ENCODE results near the gene TSGA10IP.

The TSGA10IP gene

DNA sequence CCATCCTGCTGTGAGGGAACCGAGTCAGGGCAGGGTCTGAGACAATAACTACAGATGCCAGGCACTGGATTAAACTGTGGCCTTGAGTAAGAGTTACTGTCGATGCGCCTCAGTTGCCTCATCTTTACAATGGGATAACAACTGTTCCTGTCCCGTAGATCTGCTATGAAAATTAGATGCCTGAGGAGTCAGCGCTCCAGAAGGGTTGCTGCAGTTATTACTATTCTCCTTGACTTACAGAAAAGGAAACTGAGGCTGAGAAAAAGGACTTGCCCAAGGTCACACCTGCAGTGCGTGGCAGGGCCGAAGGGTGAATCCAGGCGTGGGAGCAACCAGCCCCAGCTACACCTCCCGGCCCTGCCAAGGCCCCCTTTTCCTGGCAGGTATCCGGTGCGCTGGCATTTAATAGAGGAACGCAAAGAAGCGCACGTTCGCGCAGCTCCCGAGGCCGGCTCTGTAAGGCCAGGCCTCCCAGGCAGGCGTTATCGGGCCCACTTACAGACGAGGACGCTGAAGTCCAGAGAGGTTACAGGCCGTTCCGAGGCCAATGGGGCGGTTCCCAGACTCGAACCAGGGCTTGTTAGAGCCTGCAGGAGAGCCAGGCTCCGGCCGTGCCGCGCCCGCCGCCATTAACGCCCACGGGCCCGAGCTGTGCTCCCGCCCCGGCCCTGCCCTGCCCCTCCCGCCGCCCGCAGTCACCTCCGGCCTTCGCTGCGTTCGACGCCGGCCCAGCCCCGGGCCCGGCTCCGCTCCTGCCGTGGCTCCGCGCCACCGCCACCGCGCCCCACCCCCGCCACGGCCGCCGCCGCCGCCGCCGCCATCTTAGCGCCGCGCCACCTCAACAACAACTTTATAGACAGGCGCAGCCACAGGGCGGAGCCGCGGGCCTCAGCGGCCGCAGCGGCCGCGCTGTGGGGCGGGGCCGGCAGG, 26.8 kb upstream of the TSGA10IP start, which contains the start of gene C11orf68:
TSS of gene C11orf68 (minus strand) at position 852 of the 930 bp plus-strand sequence. CDS start at position 821, 31 bp downstream.
- no peak for DNase-seq

GRCh38 chr11:65919141-65919572, 26.1 kb upstream of the TSGA10IP start, which contains the start of gene DRAP1:
DRAP1 (plus strand) TSS chr11:65919426; CDS start chr11:65919502, 76 bp downstream.
- DNase-seq = peak; percentile 93 to 98

GRCh38 chr11:65919573-65920371, 25.5 kb upstream of the TSGA10IP start:
- DNase-seq = no peak

DNA sequence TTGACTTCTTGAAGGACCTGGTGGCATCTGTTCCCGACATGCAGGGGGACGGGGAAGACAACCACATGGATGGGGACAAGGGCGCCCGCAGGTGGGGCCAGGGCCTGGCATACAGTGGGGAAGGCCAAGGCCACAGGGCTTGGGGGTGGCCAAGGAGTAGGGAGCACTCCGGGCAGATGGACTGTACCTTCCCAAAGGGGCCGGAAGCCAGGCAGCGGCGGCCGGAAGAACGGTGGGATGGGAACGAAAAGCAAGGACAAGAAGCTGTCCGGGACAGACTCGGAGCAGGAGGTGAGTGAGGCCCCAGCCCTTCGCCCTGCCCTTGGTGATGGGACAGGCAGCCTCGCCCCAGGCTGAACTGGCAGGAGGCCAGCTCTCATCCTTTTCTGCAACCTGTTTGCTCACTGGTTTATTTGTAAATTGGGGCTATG, 24.9 kb upstream of the TSGA10IP start:
- no peak for DNase-seq

- DNase-seq = no peak
Observed at GRCh38 chr11:65921033-65921555, 24.2 kb upstream of the TSGA10IP start.

- no peak for DNase-seq
Observed at GRCh38 chr11:65921876-65922275, 23.4 kb upstream of the TSGA10IP start.

- DNase-seq = no peak
Observed at GRCh38 chr11:65922565-65922964, 22.7 kb upstream of the TSGA10IP start.

DNA sequence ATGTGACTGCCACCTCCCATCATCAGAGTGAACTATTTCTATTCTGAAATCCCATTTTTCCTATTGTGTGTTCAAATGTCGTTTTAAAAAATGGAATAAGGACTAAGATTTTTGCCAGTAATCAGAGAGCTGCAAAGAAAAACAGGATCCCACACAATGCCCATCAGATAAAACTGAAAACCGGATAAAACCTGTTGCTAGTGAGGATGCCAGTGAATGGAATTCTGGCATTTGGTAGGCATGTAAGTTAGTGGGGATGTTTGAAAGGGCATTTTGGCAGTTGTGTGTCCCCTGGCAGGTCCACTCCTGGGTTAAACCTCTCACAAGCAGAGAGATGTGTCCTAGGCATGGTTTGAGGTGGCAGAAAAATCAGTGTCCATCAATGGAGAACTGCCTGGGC, 19.9 kb upstream of the TSGA10IP start:
- DNase-seq = no peak

DNA sequence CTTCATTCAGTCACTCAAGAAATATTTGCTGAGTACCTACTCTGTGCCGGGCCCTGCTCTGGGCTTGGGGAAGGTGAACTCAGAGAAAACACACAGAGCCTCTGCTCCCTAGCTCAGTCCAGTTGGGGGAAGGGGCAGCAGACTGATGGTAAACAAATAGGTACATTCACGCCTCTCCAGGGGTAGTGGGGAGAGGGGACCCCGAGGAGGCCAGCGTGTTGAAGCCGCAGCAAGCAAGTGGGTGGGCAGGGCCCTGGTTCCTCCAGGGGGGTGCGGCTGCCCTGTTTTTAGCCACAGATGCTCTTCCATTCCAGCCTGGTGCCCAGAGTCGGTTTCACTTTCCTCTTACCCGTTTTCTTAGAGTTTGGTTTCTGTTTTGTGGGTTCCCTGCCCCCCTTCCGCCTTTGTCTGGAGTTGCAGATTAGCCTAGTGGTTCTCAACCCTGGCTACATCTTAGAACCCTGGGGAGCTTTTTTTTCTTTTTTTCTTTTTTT, 17.3 kb upstream of the TSGA10IP start:
- DNase-seq = no peak

- DNase-seq = no peak
Observed at GRCh38 chr11:65928667-65929066, 16.6 kb upstream of the TSGA10IP start.

DNA sequence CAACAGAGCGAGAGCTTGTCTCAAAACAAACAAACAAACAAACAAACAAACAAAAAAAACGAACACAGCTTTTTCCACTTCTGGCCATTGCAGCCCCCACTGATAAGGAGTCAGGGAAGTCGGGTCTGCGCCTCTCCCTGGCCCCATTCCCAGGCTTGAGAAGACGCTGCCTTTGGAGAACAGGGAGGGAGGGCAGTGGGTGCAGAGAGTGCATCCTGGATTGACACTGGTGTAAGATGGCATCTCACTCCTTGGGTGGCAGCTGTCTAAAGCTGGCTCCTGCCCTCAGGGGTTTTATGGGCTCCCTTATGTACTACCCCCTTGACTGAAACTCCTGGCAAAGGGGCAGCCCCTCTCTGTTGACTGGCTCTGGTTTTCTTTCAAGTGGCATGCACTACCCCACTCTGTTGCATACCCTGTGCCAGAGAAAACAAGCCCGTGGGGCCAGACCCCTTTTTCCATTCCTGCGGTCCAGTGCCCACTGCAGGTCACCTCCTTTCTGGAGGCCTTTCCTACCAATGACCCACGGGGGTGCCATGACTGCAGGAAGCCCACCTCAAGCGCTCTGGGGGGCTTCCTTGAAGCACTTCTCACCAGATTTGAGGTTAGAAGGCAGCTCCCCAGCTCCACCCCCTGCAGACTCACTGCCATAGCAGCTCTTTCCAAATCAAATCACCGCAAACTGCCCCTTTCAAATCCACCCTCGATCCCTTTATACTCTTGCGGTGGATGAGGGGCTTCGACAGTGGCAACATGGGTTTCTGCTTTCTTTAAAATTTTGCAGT, 13.3 kb upstream of the TSGA10IP start:
- DNase-seq = no peak

- DNase-seq = no peak
Observed at GRCh38 chr11:65932558-65932919, 12.7 kb upstream of the TSGA10IP start.

GRCh38 chr11:65934014-65934413, 11.3 kb upstream of the TSGA10IP start:
- DNase-seq = peak in 1 of 2 experiments; percentile 23

DNA sequence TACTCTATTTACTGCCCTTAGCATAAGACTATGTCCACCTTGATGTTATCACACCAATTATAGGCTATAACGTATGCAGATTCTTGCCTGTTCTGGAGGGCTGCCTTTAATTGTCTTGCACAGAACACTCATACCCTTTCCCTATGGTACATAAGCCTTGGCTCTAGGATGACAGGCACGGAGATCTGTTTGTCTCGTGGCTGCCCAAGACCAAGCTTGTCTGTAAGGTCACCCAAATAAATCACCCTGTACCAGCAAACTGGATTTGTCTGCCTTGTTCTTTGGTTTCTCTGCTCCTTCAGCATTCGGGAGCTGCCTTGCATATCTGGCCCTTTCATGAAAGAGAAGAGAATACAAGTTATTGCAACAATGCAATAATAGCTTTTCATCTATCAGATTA, 7.5 kb upstream of the TSGA10IP start:
- DNase-seq = no peak

GRCh38 chr11:65941720-65942310, 3.5 kb upstream of the TSGA10IP start:
- DNase-seq = no peak

- no peak for DNase-seq
Observed at GRCh38 chr11:65942531-65942930, 2.7 kb upstream of the TSGA10IP start.

- DNase-seq = no peak
Observed at GRCh38 chr11:65944191-65944590, 1.1 kb upstream of the TSGA10IP start.

DNA sequence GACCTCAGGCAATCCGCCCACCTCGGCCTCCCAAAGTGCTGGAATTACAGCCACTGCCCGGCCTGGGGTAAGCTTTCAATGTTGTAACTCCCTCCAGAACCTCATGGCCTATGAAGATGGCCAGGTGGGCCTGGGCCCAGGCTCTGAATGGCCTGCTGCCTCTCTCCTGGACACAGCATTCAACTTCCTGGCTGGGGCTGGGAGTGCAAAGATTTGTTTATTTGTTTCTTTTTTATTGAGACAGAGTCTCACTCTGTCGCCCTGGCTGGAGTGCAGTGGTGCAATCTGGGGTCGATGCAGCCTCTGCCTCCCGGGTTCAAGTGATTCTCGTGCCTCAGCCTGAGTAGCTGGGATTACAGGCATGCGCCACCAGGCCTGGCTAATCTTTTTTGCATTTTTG, 513 bp upstream of the TSGA10IP start:
- no peak for DNase-seq

DNA sequence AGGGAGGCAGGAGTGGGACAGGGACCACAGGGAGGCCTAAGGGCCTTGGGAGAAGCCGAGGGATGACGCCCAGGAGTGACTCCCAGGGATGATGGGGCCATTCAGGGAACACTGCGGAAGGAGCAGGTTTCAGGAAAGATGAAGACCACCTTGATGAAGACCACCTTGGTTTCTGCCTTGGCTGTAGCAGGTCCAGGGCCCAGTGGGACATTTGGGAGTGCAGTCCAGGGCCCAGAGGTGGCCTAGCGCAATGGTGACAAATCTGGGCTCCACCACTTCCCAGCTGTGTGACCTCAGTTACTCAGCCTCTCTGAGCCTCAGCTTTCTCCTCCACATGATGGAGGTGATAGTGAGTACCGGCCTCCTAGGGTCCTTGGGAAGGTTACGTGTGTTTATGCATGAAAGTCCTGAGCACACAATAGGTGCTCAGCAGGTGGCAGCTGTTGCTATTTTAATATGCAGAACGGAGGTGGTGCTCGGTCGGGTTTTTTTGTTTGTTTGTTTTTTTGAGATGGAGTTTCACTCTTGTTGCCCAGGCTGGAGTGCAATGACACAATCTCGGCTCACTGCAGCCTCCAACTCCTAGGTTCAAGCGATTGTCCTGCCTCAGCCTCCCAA, 770 bp downstream of the TSGA10IP start:
- no peak for DNase-seq

- DNase-seq = no peak
Observed at GRCh38 chr11:65946655-65947054, 1.4 kb downstream of the TSGA10IP start.

DNA sequence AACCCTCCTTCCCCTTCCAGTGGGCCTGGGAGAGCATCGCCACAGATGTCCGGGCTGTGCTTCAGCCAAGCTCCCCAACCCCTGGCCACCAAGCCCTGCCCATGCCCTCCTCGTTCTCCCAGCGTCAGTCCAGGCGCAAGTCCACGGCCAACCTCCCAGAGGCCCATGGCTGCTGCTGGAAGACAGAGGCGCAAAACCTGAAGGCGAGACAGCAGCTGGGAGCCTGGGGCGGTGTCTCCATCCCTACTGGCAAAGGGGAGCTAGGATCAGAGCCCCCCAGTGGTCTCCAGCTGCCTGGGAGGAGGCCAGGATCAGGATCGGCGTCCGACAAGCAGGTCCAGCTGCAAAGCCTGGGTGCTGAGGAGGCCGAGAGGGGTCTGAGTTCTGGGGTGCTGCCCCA, 1.9 kb downstream of the TSGA10IP start:
- no peak for DNase-seq
